ENCODE data around the gene ANKRD1.

DNA sequence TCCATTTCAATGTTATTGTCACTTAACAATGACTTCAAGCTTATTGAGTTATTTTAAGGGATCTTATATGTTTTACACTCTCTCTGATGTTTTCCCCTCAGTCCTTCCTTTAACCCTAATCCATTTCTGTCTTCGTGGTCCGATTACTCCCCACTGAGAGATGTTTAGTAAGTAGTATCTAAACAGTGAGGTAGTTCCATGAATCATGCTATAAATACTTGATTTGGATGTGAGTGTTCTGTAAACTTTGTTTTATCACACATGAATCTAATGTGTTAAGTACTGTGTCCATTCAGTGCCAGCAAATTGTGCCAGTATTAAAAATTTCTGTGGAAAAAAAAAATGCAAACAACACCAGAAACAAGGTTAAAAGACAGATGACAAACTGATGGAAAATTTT lies 30.5 kb downstream of the ANKRD1 start:
- TF ChIP-seq CTCF (IDR thresholded peaks at IDR 0.05) (no peak), EP300 (IDR thresholded peaks at IDR 0.05) (no peak), POLR2A (IDR thresholded peaks at IDR 0.05; ENCODE audit: low read depth) (no peak)
